Fibroblast of lung (primary cell): ENCODE measurements around the gene TBATA. TPM values are rescaled to one million over a fixed set of nuclear protein-coding genes. Genes with fewer than 3 reads are reported as not detected.

ENCODE experiments used
- DNase-seq, 2 donors: peaks; one replicate each; pipeline versions ENCODE4 v3.0.0 to v3.0.0-alpha.2; 2010; ENCODE audit warnings: low read depth in 2 of 2
- H2AFZ ChIP-seq: 2 replicates; pipeline ENCODE4 v1.5.1; 2012; ENCODE audit warnings: low read length, control low read depth, inconsistent platforms
- H3K27ac ChIP-seq: 2 replicates; pipeline ENCODE4 v1.5.1; 2011; ENCODE audit warnings: low read length, control low read depth; ENCODE audit not compliant: insufficient read depth
- H3K27me3 ChIP-seq: 2 replicates; pipeline ENCODE4 v1.5.1; 2011; ENCODE audit warnings: mild to moderate bottlenecking, low read length; ENCODE audit not compliant: control insufficient read depth, insufficient read depth
- H3K36me3 ChIP-seq: 2 replicates; pipeline ENCODE4 v1.5.1; 2011; ENCODE audit warnings: low read length; ENCODE audit not compliant: control insufficient read depth, insufficient read depth
- H3K4me1 ChIP-seq: 2 replicates; pipeline ENCODE4 v1.5.1; 2011; ENCODE audit warnings: low read length; ENCODE audit not compliant: control insufficient read depth, insufficient read depth; ENCODE audit errors: extremely low read depth
- H3K4me2 ChIP-seq: 2 replicates; pipeline ENCODE4 v1.5.1; 2011; ENCODE audit warnings: low read length, control low read depth; ENCODE audit not compliant: insufficient read depth; ENCODE audit errors: extremely low read depth
- H3K4me3 ChIP-seq, 4 experiments: fragments of 200-600 bp in 1 of 4; sonication (generic) in 1 of 4; replicated peaks in 1 of 4; 2 replicates each; pipeline ENCODE4 v1.5.1; 2011 to 2016; ENCODE audit warnings: low read length in 4 of 4, low read depth in 3 of 4, mild to moderate bottlenecking in 3 of 4, control low read depth in 2 of 4, inconsistent platforms in 1 of 4, mixed read lengths in 1 of 4; ENCODE audit not compliant: insufficient read depth in 1 of 4; ENCODE audit errors: control extremely low read depth in 1 of 4
- H3K79me2 ChIP-seq: 2 replicates; pipeline ENCODE4 v1.5.1; 2012; ENCODE audit warnings: mild to moderate bottlenecking, low read length, inconsistent platforms; ENCODE audit not compliant: control insufficient read depth, insufficient read depth
- H3K9ac ChIP-seq: 2 replicates; pipeline ENCODE4 v1.5.1; 2011; ENCODE audit warnings: mild to moderate bottlenecking, low read length, control low read depth; ENCODE audit not compliant: insufficient read depth
- H3K9me3 ChIP-seq: 2 replicates; pipeline ENCODE4 v1.5.1; 2012; ENCODE audit warnings: low read depth, low read length; ENCODE audit not compliant: control insufficient read depth, insufficient read depth
- H4K20me1 ChIP-seq: 2 replicates; pipeline ENCODE4 v1.5.1; 2011; ENCODE audit warnings: low read length; ENCODE audit not compliant: control insufficient read depth, insufficient read depth; ENCODE audit errors: extremely low read depth
- EZH2 ChIP-seq: IDR thresholded peaks from 2 replicates; pipeline ENCODE4 v1.5.1; 2012; ENCODE audit warnings: low read length, control low read depth, mild to moderate bottlenecking; ENCODE audit errors: missing control alignments
- polyA plus RNA-seq, 2 donors: library from polyadenylated mRNA; depleted of rRNA in 1 of 2; stranded (reverse) in 1 of 2; unstranded in 1 of 2; fragments of >200 nt; gene quantifications; 2 replicates each; pipeline ENCODE4 v1.2.1, GENCODE V29; 2011 to 2012; ENCODE audit warnings: missing spikeins in 1 of 2
- total RNA-seq: library from RNA; depleted of rRNA; stranded (reverse); fragments of >200 nt; gene quantifications from 2 replicates; pipeline ENCODE4 v1.2.1, GENCODE V29; 2014
- TF ChIP-seq, protein P1 (sequence below), 2 donors: IDR thresholded peaks in 1 of 2; conservative IDR thresholded peaks in 1 of 2; 1 replicate in 1 of 2; 2 replicates in 1 of 2; pipeline ENCODE4 v1.5.1; 2011 to 2012; ENCODE audit warnings: low read length in 2 of 2, control low read depth in 1 of 2, inconsistent platforms in 1 of 2, low read depth in 1 of 2, mild to moderate bottlenecking in 1 of 2

TBATA gene
- total and polyA plus RNA-seq, 2 donors (not counting 1 experiment from before 2014, with no cell fraction given), result not detected

DNA sequence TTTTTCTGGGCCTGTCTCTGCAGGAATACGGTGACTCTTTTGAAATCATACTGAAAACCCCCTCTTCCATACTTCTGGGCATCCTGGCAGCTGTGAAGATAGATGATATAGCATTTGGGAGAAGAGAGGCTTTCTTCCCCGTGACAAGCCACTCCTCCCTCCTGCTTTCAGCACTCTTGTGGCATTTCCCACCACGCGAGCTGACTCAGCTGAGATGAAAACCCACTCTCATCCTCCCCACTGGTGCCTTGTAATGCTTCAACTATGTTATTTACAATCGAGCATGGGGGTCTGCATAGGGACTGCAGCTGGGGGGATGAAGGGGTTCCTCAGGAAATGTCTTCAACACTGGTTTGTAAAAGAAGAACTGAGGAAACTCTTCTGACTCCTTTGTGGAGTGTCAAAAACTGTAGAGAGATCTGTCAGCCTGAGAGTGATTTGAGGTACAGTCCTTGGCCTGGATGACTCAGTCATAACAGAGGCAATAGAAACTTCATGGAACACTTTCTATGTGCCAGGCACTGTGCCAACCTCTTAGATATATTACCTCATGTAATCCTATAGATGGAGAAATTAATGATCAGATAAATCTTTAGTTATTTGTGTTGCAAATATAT lies 1.7 kb upstream of the TBATA start:
- H3K9ac ChIP-seq, result no peak overlapping the region
- no peaks in the 10 kb centered on the region for H3K79me2 ChIP-seq
- H3K4me3 ChIP-seq, result no peak overlapping the region
- no peaks in the 10 kb centered on the region for H3K9me3 ChIP-seq
- H4K20me1 ChIP-seq, result no peaks in the 10 kb centered on the region
- H2AFZ ChIP-seq, result no peak overlapping the region
- H3K36me3 ChIP-seq, result no peaks in the 10 kb centered on the region
- no peaks in the 10 kb centered on the region for H3K4me1 ChIP-seq
- DNase-seq, result peak; percentile 36 to 61
- H3K27ac ChIP-seq, result no peak overlapping the region
- TF ChIP-seq, protein P1, sequence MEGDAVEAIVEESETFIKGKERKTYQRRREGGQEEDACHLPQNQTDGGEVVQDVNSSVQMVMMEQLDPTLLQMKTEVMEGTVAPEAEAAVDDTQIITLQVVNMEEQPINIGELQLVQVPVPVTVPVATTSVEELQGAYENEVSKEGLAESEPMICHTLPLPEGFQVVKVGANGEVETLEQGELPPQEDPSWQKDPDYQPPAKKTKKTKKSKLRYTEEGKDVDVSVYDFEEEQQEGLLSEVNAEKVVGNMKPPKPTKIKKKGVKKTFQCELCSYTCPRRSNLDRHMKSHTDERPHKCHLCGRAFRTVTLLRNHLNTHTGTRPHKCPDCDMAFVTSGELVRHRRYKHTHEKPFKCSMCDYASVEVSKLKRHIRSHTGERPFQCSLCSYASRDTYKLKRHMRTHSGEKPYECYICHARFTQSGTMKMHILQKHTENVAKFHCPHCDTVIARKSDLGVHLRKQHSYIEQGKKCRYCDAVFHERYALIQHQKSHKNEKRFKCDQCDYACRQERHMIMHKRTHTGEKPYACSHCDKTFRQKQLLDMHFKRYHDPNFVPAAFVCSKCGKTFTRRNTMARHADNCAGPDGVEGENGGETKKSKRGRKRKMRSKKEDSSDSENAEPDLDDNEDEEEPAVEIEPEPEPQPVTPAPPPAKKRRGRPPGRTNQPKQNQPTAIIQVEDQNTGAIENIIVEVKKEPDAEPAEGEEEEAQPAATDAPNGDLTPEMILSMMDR (conservative IDR thresholded peaks at IDR 0.05 in 1 of 2, IDR thresholded peaks at IDR 0.05 in 1 of 2; ENCODE audit: low read depth in 1 of 2, low read length in 2 of 2), result no peak
- no peak for TF ChIP-seq EZH2
- peaks cover 15% of the 10 kb centered on the region for H3K27me3 ChIP-seq
- no peak overlapping the region for H3K4me2 ChIP-seq

DNA sequence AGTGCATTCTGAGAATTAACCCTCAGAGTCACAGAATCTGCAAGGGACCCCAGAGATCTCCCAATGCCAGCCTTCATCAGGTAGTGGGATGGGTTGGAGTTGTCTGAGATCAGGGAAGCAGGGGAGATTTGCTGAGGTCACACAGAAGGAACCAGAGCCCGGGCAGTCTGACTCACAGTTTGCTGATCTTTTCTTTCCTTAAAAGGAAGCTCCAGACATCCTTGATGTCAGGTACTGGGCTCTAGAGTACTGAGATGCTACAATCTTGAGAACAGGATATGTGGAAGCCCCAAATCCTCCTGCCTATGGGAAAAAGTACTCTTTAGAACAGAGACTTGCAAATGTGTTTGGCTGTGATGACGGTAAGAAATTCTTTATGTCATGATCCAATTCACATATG lies 706 bp downstream of the TBATA start:
- Histone ChIP-seq H3K79me2 (no peaks in the 10 kb centered on the region), H3K27me3 (peaks cover 18% of the 10 kb centered on the region), H3K4me2 (no peak overlapping the region), H3K9me3 (no peaks in the 10 kb centered on the region), H4K20me1 (no peaks in the 10 kb centered on the region), H3K36me3 (no peaks in the 10 kb centered on the region), H3K4me3 (no peak overlapping the region), H2AFZ (no peak overlapping the region), H3K9ac (no peak overlapping the region), H3K4me1 (no peaks in the 10 kb centered on the region), H3K27ac (no peak overlapping the region)
- DNase-seq, result peak in 1 of 2 donors; percentile 52
- no peak for TF ChIP-seq EZH2
- TF ChIP-seq, protein P1 (conservative IDR thresholded peaks at IDR 0.05 in 1 of 2, IDR thresholded peaks at IDR 0.05 in 1 of 2; ENCODE audit: low read depth in 1 of 2, low read length in 2 of 2), result no peak

DNA sequence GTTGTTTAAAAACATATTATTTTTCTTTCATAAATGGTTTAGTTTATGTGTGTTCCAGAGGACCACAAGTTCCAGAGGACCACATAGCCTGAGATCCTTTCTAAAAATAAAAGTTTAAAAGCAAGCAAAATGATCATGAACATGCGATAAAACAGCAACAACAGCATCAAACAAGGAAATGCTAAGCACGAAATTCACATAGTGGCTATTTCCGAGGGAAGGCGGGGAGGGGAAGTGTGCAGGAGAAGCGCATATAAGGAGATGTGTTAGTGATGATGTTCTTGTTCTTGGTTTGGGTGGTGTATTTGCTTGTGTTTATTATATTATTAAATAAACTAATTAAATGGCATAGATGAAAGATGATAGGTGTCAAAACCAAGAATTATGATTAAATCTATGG lies 1.2 kb downstream of the TBATA start:
- Histone ChIP-seq H4K20me1 (no peaks in the 10 kb centered on the region), H3K36me3 (no peaks in the 10 kb centered on the region), H3K4me2 (no peak overlapping the region), H3K27me3 (peaks cover 18% of the 10 kb centered on the region), H3K4me1 (no peaks in the 10 kb centered on the region), H3K27ac (no peak overlapping the region), H2AFZ (no peak overlapping the region), H3K9ac (no peak overlapping the region), H3K4me3 (no peak overlapping the region), H3K79me2 (no peaks in the 10 kb centered on the region), H3K9me3 (no peaks in the 10 kb centered on the region)
- DNase-seq, result no peak
- TF ChIP-seq, protein P1 (conservative IDR thresholded peaks at IDR 0.05 in 1 of 2, IDR thresholded peaks at IDR 0.05 in 1 of 2; ENCODE audit: low read depth in 1 of 2, low read length in 2 of 2), result no peak
- no peak for TF ChIP-seq EZH2
